DMS 273 (cell line): ENCODE measurements around the gene PUM1.
A peak's percentile ranks its signal among the peaks of the same experiment; 100 is the strongest.

Experiments
- DNase-seq: peaks from one replicate; lab custom pipeline; 2025; ENCODE audit not compliant: unreplicated experiment; lab: John Stamatoyannopoulos, UW

Gene PUM1

GRCh38 chr1:30934613-30935012 lies 130.9 kb downstream of the PUM1 start:
- no peak for DNase-seq

- DNase-seq, result no peak
Observed at GRCh38 chr1:30933874-30934252, 131.7 kb downstream of the PUM1 start.

GRCh38 chr1:30930631-30931173 lies 134.8 kb downstream of the PUM1 start:
- DNase-seq, result peak; percentile 87

GRCh38 chr1:30929944-30930525 lies 135.5 kb downstream of the PUM1 start:
- DNase-seq, result peak; percentile 43

GRCh38 chr1:30929135-30929889 lies 136.2 kb downstream of the PUM1 start:
- DNase-seq, result peak; percentile 79

GRCh38 chr1:30928789-30929134 lies 136.8 kb downstream of the PUM1 start:
- no peak for DNase-seq

- no peak for DNase-seq
Observed at GRCh38 chr1:30928171-30928570, 137.3 kb downstream of the PUM1 start.

GRCh38 chr1:30927448-30927847 lies 138.1 kb downstream of the PUM1 start:
- no peak for DNase-seq

- DNase-seq, result no peak
Observed at GRCh38 chr1:30923597-30923996, 141.9 kb downstream of the PUM1 start.

GRCh38 chr1:30920827-30921226 lies 144.7 kb downstream of the PUM1 start:
- no peak for DNase-seq

- peak; percentile 78 for DNase-seq
Observed at GRCh38 chr1:30919025-30919881, 146.3 kb downstream of the PUM1 start.

- no peak for DNase-seq
Observed at GRCh38 chr1:30916296-30916695, 149.2 kb downstream of the PUM1 start.

- DNase-seq, result no peak
Observed at GRCh38 chr1:30915491-30916230, 149.9 kb downstream of the PUM1 start.

- DNase-seq, result no peak
Observed at GRCh38 chr1:30914931-30915330, 150.6 kb downstream of the PUM1 start.

GRCh38 chr1:30914587-30914922 lies 151.0 kb downstream of the PUM1 start:
- DNase-seq, result no peak

GRCh38 chr1:30912913-30913652 lies 152.4 kb downstream of the PUM1 start:
- no peak for DNase-seq

GRCh38 chr1:30912224-30912623 lies 153.3 kb downstream of the PUM1 start:
- DNase-seq, result no peak

GRCh38 chr1:30911059-30911954 lies 154.2 kb downstream of the PUM1 start:
- DNase-seq, result peak; percentile 91

GRCh38 chr1:30909365-30910068 lies 156.0 kb downstream of the PUM1 start:
- peak; percentile 38 for DNase-seq
